Epidermal melanocyte (primary cell): Measurements from ENCODE around the gene EGR1.

Source experiments
- DNase-seq: peaks from one replicate; pipeline ENCODE4 v3.0.0; 2011; ENCODE audit warnings: low spot score; ENCODE audit not compliant: insufficient read length

Gene EGR1

DNA sequence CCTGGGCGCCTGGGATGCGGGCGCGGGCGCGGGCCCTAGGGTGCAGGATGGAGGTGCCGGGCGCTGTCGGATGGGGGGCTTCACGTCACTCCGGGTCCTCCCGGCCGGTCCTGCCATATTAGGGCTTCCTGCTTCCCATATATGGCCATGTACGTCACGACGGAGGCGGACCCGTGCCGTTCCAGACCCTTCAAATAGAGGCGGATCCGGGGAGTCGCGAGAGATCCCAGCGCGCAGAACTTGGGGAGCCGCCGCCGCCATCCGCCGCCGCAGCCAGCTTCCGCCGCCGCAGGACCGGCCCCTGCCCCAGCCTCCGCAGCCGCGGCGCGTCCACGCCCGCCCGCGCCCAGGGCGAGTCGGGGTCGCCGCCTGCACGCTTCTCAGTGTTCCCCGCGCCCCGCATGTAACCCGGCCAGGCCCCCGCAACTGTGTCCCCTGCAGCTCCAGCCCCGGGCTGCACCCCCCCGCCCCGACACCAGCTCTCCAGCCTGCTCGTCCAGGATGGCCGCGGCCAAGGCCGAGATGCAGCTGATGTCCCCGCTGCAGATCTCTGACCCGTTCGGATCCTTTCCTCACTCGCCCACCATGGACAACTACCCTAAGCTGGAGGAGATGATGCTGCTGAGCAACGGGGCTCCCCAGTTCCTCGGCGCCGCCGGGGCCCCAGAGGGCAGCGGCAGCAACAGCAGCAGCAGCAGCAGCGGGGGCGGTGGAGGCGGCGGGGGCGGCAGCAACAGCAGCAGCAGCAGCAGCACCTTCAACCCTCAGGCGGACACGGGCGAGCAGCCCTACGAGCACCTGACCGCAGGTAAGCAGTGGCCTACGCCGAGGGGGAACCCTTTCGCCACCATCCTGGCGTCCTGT lies at the start of gene EGR1:
Gene EGR1, plus strand, starts transcription at position 219 of the 864 bp plus-strand sequence. Its CDS starts 283 bp downstream, at position 502.
- DNase-seq: peak; percentile 82

GRCh38 chr5:138418444-138418843 lies 46.8 kb upstream of the EGR1 start:
- DNase-seq: no peak

- DNase-seq: no peak
These were observed 40.2 kb upstream of the EGR1 start for GRCh38 chr5:138425079-138425478.

GRCh38 chr5:138435943-138436342 lies 29.3 kb upstream of the EGR1 start:
- no peak for DNase-seq

- DNase-seq: no peak
These were observed 27.1 kb upstream of the EGR1 start for GRCh38 chr5:138438003-138438723.

DNA sequence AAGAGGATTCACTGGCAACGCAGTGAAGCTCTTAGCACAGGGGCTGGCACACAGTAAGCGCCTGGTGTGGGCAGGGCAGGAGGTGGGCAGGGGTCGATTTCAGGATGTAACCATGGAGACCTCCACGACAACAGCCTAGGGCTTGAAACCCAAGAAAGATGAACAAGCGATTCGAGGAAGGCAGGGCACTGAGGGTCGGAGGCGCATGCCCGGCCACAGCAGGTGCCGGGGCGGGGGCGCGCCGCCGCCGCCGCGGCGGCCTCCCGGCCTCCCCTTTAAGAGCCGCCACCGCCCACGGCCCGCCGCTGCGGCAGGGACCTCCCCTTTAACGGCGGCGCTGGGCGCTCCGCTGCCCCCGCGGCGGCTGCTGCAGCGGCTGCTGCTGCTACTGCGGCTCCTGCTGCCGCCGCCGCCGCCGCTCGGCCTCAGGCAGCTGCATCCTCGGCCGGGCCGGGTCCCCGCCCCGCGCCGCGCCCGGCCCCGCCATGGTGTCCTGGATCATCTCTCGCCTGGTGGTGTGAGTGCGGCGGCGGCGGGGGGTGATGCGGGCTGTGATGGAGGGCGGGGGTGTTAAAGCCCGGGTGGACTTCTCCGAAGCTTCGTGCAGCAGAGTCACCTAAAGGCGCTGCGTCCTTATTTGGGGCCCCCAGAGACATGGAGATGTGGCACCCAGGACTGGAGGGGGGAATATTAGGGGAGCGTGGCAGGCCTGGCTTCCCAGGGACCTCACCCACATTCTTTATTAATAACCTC lies 26.4 kb upstream of the EGR1 start, which contains the start of gene REEP2:
Gene REEP2, plus strand, starts transcription at position 334 of the 753 bp plus-strand sequence. Its CDS starts 152 bp downstream, at position 486.
- DNase-seq: peak; percentile 61

DNA sequence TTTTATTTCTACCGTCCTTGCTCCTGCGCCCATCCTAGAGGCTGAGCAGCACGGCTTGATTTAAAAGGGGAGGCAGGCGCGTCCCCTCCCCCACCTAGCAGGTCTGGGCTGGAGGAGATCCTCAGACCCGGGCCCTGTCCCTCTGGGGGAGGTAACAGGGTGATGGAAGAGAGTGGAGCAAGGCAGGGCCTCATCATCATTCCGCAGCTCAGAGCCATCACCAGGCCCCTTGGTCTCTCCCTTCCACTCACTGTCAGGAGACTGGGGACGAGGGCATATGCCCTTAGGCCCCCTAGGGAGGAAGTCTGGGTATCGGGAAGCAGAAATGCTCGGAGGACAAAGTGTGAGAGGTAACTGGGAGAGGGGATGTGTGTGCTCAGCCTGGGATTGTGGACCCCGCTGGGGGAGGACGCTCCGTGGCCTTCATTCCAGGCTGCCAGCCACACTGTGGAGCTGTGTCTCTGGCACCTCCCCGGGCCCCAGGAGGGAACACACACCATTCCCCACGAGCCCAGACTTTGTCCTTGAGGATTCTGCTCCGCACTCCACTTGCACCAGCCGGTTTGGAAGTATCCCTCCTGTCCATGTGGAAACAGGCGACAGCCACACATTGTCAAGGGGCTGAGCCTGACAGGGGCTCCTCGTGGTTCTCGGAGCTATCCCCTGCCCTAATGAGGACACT lies 25.7 kb upstream of the EGR1 start:
- no peak for DNase-seq

DNA sequence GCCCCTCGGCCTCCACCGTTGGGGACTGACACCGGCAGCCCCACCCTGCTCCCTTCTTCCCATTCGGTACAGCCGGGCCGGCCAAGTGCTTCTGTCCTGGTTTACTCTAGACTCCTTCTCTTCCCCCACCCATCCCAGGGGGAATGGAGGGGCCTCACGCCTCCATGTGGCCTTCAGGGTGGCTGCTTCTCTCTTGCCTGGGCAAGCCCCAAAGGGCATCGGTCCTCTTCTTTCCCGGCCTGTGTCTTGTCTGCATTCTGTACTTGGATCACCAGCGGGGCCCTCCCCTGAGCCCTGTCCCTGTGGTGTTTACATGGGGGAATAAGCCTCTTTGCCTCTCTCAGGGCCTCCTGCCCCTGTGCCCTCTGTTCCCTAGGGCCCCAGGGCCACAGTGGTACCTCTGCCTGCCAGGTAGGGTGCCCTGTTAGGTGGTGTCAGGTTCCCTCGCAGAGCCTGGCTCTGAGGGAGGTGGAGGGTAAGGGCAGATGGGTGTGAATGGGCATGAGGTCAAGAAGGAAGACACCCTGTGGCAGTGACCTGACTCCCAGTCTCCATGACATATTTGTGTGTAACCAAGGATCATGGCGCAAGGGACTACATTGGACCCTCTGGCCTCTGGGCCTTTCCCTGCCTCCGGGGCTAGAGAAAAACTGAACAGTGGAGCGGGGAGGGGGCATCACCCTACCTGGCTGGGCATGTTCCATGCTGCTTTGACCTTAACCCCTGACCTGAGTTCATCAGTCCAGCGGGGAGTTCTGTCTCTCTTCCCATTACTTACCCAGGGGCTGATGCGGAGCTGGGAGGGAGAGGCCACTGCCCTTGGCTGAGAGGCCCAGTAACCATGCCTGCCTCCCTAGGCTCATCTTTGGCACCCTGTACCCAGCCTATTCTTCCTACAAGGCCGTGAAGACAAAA lies 24.9 kb upstream of the EGR1 start:
- no peak for DNase-seq

GRCh38 chr5:138441221-138441620 lies 24.1 kb upstream of the EGR1 start:
- no peak for DNase-seq

DNA sequence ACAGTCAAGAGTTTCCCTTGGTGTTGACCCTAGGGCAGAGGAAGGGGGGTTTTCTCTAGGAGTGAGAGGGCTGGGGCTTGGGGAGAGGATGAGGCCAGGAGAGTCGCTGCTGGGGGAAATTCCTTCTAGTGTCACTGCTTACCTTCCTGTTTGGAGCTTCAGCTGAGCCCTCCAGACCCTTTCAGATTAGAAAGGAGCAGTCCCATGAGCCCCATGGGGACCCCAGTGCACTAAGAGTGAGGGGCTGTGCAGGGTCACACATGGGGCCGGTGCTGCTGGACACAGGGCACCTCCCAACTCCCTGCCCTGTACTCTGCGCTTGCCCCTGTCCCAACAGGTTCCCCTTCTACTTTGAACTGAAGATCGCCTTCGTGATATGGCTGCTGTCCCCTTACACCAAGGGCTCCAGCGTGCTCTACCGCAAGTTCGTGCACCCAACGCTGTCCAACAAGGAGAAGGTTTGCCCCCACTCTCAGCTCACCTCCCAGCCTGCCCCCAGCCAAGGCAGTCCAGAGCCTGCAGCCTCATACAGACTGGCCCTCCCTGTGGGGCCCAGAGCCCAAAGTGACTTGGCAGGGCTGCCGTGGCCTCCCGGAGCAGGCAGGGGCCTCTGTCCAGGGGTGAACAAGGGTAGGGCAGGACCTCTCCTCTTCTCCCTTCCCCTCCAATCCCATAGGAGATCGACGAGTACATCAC lies 21.1 kb upstream of the EGR1 start:
- DNase-seq: no peak

GRCh38 chr5:138444774-138445546 lies 20.3 kb upstream of the EGR1 start:
- DNase-seq: no peak

- DNase-seq: no peak
These were observed 19.6 kb upstream of the EGR1 start for GRCh38 chr5:138445547-138446271.

GRCh38 chr5:138448070-138448469 lies 17.2 kb upstream of the EGR1 start:
- no peak for DNase-seq

DNA sequence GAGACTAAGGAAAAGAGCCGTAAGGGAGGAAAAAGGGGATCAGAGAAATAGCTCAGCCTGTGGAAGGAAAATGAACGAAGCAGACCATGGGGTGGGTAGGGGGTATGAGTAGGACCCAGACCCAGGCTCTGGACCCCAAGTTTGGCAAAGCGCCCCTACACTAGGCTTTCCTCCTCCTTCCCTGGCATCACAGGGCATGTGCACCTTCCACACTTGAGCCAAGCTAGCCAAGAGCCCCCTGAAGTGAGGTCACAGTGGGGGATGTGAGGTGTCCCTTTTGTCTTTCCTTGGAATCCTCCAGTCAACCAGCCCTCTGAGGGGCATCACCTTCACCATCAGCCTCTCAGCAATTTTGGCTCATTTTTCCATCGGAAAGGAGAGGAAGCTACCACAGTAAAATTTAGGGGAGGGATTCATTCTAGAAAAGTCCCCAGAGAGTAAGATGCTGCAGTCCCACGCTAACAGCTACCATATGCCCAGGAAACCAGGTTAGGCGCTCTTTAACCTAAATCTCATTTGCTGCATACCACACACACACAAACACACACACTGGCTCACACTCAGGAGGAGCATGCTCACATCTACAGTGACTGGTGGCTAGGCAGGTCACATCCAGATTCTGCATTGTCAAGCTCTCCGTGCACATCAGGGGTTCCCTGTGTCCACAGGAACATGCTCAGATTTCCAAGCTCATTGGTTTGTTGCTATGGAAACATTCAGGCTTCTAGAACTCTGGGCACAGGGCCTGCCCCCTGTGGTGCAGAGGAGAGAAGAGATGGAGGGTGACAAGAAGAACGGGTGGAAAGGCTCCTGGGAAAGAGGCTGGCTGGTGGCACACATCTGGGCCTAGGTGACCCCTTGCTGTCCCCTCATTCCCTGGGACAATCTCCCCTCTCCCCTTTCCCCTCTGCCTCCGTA lies 16.5 kb upstream of the EGR1 start:
- no peak for DNase-seq

- DNase-seq: peak; percentile 97
These were observed 15.6 kb upstream of the EGR1 start for GRCh38 chr5:138449501-138450239.

DNA sequence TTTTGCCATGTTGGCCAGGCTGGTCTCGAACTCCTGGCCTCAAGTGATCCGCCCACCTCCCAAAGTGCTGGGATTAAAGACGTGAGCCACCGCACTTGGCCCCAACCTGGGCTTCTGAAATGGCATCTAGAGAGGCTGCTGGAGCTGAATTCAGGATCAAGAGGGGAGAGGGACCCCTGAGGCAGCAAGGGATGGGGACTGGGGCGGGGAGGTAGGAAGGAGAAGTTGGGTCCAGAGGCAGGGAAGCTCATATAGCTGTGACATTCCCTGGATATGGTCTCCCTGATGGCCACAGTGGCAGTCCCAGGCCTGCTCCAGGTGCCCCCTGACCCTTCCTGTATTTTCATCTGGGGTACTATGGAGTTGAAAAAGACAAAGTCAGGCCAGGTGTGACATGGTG lies 14.3 kb upstream of the EGR1 start:
- DNase-seq: no peak
